A549 (cell line): ENCODE measurements around the gene DNAH1.

ENCODE experiments used
- CTCF ChIP-seq: fragments of >200 bp; sonication (Bioruptor Twin); formaldehyde crosslinking; IDR thresholded peaks from 3 replicates; pipeline ENCODE4 v1.5.1; 2016
- EHMT2 ChIP-seq: fragments of 200-600 bp; sonication (generic); IDR thresholded peaks from 2 replicates; pipeline ENCODE4 v1.6.1; 2016; ENCODE audit warnings: antibody characterized with exemption, low read depth, mild to moderate bottlenecking, moderate library complexity
- FOSL2 ChIP-seq, 2 experiments: fragments of 450-650 bp in 1 of 2; fragments of >200 bp in 1 of 2; sonication (Bioruptor Twin) in 1 of 2; formaldehyde crosslinking; IDR thresholded peaks; 2 replicates each; pipeline versions ENCODE4 v1.5.0 to v1.6.1; 2016 to 2020; ENCODE audit warnings: mild to moderate bottlenecking in 1 of 2, moderate library complexity in 1 of 2
- KDM1A ChIP-seq: fragments of 200-600 bp; sonication (generic); IDR thresholded peaks from 2 replicates; pipeline ENCODE4 v1.6.1; 2016; ENCODE audit warnings: low read depth, mild to moderate bottlenecking
- RAD21 ChIP-seq, 2 experiments: fragments of >200 bp in 1 of 2; sonication (Bioruptor Twin) in 1 of 2; formaldehyde crosslinking in 1 of 2; IDR thresholded peaks in 1 of 2; conservative IDR thresholded peaks in 1 of 2; 2 replicates in 1 of 2; 3 replicates in 1 of 2; pipeline ENCODE4 v1.6.1; 2012 to 2018; ENCODE audit warnings: inconsistent platforms in 1 of 2
- REST ChIP-seq: fragments of 200-600 bp; sonication (generic); IDR thresholded peaks from 2 replicates; pipeline ENCODE4 v1.6.1; 2016; ENCODE audit warnings: antibody characterized with exemption, mild to moderate bottlenecking, moderate library complexity
- SMC3 ChIP-seq: fragments of >200 bp; sonication (Bioruptor Twin); formaldehyde crosslinking; IDR thresholded peaks from 3 replicates; pipeline ENCODE4 v1.6.1; 2018; ENCODE audit warnings: inconsistent platforms

GRCh38 chr3:52310861-52311575, 5.1 kb upstream of the DNAH1 start:
- TF ChIP-seq CTCF: no peak
- TF ChIP-seq SMC3: no peak
- no peak for TF ChIP-seq REST
- no peak for TF ChIP-seq FOSL2 (IDR thresholded peaks at IDR 0.05)
- TF ChIP-seq FOSL2 (CRISPR knock-in tag; IDR thresholded peaks at IDR 0.05): no peak
- TF ChIP-seq RAD21 (conservative IDR thresholded peaks at IDR 0.05 in 1 of 2, IDR thresholded peaks at IDR 0.05 in 1 of 2): no peak
- no peak for TF ChIP-seq EHMT2
- no peak for TF ChIP-seq KDM1A
